ENCODE results near the gene KIAA0753.

Gene KIAA0753

DNA sequence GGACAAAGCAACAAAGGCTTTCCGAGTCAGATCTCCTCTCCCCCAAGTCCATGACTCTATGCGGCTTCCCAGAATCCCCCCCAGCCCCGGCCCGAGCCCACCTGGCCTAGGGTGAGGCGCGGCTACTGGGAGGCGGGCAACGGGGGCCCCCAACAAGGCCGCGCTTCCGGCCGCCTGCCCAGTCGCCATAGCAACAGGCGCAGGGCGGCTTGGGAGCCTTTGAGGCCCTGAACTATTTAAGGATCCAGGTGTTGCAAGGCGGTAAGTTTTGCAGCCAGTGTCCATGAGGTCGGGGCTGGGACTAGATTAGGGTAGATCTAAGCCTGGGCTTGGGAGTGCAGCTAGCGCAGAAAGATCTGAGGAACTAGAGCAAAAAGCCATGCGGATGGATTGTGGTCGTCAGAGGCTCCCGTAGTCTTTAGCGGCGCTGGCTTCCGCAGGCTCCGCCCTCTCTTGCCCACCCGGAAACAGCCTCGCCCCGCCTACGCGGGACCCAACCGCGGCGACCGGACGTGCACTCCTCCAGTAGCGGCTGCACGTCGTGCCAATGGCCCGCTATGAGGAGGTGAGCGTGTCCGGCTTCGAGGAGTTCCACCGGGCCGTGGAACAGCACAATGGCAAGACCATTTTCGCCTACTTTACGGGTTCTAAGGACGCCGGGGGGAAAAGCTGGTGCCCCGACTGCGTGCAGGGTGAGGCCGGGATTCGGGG lies at the start of gene KIAA0753, which contains the start of gene TXNDC17:
Gene KIAA0753 (minus strand): TSS at position 176 of the 711 bp plus-strand sequence. CDS start 5,608 bp downstream, outside the sequence.
Gene TXNDC17 (plus strand): TSS at position 525 of the 711 bp plus-strand sequence. CDS start 23 bp downstream, at position 548.
- DNase-seq, result peak; percentile 98

DNA sequence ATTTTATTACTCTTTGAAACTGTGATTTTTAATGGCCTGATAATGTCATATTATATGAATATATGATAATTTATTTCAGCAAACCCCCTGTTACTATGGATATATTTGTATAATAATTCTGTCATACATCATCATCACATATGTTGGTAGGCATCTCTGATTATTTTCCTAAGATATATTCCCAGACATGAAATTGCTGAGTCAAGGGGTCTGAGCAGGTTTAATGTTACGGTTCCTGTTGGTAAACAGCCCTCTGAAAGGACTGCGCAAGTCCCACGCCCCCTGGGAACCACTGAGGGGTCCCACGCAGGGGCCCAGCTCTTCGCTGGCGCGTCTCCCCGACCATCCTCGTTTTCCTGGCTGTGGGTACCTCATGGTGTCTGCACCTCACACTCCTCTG lies 48.4 kb upstream of the KIAA0753 start:
- no peak for DNase-seq

DNA sequence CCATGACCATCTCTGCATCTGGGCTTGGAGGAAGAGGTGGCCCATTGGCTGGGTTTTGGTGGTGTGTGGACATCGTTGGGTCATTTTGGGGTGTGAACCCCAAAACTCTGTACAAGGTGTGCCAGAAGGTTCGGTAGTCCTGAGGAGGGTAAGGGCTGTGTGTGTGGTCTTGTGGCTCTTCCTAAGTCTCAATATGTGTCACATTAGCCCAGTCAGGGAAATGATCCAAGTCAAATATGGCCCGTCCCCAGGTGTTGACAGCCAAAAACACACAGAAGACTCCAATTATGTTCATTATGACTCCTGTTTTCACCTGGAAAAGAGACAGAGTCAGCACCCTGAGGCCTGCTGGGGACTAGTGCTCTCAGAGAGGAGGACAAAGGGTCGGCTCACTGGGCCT lies 45.5 kb upstream of the KIAA0753 start:
- DNase-seq, result no peak

DNA sequence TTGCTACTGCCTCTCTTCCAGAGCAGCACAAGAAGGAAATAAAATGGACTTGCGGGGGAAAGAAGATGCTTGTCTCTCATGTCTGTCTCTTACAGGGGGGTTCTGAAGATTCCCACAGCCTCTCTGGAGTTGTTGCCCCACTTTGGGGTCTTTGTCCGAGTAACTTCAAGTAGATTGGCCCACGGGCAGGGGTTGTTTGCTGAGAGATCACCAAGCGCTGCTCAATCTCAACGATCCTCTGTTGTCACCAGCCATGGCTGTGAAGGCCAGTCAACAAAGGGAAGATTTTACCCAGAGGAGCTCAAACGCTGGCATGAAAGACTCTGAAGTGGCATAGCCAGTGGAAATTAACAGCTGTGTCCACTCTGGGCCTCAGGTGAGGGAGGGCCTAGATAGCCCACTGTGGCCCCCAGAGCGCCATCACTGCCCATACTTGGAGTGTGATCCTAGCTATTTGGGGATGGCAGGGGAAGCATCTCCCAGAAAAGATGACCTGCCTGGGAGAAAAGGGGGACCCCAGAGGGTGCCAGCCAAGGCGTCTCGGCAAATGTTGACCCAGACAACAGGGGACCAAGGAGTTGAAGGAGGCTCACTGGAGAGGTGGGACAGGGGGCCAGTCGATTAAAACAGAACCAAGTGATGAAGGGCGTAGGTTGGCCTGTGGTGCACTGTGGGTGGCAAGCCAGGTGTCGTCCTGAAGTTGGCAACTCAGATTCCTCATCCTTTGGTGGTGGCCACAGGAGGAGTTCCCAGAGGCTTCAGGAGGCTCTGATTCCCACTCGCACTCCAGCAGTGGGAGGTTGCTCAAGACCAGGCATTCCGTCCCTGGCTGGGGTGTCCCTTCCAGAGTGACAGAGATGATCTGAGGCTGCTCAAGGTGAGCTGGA lies 44.6 kb upstream of the KIAA0753 start:
- no peak for DNase-seq

DNA sequence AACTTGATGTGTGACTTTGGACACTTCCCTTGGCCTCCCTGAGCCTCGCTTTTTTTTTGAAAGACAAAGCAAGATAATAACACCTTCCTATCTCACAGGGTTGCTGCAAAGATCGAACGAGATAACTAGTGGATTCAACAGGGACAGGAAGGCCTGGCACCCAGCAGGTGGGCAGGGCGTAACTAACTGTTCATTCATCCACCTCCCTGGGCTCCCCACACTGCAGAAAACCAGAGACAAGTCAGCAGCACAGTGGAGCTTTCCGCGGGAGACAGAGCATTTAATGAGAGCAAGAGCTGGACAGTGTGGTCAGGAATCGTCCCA lies 43.9 kb upstream of the KIAA0753 start:
- no peak for DNase-seq

- DNase-seq, result no peak
These were observed 43.4 kb upstream of the KIAA0753 start for GRCh38 chr17:6683730-6684459.

DNA sequence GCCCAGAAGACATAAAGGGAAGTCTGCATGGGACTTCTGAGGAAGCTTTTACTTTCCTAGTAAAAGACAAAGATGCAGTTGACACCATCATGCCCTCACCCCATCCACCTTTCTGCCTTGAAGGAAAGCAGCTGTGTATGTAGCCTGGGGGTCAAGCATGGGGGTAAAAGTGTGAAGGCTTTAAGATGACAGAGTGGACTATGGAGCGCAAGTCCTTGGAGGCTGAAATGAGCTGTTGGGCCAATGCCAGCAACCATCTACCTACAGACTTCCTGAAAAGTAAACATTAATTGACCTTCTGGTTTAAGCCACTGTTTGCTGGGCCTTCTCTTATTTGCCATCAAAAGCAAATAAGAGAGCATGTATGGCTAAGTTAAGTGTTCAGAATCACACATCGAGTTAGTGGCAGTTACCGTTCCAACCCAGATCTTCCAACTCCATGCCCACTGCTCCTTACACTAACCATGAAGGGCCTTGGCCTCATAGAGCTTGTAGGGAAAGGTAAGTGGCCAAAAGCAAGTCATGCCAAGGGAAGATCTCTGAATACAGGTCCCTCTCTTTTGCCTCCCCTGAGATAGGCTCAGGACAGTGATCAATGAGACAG lies 42.7 kb upstream of the KIAA0753 start:
- DNase-seq, result peak; percentile 45

DNA sequence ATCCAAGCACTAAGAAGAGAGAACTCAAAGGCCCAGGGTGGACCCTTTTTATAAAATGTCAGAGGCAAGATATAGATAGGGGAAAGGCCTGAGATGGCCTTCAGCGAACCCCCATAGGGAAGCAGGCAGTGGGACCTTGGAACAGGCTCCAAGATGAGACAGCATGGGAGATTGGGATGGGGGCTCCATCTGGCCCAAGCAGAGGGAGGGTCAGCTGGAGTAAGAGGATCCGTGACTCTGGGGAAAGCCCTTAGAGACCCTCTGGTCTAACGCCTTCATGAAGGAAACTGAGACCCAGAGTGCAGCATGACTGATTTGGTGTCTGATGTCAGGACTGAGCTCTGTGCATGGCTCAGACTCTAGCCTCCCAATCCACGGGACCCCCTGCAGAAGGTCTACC lies 41.8 kb upstream of the KIAA0753 start:
- DNase-seq, result no peak

GRCh38 chr17:6681671-6682070 lies 41.2 kb upstream of the KIAA0753 start:
- DNase-seq, result no peak

DNA sequence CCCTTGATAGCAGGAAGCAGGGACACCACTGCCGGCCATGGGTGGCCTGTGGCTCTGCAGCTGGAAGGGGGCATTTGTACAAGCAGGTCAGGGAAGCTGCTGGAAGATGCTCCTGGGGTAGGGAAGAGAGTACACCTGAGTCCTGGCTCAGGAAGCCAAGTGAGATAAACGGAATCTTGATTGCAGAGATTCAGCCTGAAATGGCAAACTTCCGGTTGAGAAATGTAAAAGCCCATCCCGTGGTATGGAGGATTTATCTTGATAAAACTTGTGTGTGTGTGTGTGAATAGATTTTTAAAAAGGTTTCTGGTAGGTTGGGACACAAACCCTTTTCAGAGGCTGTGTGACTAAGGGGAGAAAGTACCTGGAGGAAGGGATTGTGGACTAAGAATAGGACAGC lies 40.7 kb upstream of the KIAA0753 start:
- DNase-seq, result no peak

- DNase-seq, result no peak
These were observed 38.7 kb upstream of the KIAA0753 start for GRCh38 chr17:6679241-6679640.

GRCh38 chr17:6677946-6678345 lies 37.4 kb upstream of the KIAA0753 start:
- DNase-seq, result no peak

DNA sequence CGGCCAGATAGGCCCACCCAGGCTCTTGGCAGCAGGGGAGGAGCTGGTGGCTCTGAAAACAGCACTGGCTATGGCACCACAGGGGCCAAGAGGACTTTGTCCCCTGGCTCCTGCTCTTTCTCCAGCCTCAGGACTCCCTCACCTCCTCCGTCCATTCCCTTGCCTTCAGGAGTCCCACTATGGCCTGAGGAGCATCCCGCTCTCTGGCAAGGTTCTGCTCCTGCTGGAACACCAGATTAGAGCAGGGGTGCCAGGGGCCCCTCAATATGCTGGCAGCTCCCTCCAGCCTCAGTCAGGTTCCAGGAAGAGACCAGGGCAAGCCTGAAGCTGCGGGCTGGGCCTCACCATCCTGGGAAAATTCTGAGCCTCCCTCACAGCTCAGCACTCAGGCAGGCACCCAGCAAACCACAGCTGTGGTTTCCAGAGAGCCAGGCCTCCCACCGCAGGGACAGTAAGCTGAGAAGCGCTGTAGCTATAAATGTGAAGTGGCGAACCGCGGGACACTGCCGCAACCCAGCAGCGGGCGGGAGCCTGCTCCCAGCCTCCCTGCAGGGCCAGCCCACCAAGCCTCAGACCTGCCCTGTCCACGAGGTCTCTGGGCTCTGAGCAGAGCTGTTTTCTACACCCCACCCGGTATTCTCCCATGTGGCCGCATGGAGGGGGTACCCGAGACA lies 36.8 kb upstream of the KIAA0753 start:
- DNase-seq, result no peak

DNA sequence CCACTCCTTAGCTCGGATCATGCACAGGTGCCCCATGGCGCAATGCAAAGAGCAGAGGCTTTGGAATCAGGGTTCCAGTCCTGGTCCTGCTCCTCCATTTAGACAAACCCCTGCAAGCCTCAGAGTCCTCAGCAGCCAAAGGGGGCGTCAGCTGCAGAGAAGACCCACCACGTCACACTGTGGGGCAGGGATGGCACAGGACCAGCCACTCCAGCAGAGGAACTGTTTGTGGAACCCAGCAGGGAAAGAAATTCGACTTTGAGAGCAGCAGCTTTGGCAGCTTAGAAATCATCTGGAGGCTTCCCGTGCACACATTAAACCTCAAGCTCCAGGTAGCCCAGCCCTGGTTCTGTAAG lies 36.3 kb upstream of the KIAA0753 start:
- no peak for DNase-seq

DNA sequence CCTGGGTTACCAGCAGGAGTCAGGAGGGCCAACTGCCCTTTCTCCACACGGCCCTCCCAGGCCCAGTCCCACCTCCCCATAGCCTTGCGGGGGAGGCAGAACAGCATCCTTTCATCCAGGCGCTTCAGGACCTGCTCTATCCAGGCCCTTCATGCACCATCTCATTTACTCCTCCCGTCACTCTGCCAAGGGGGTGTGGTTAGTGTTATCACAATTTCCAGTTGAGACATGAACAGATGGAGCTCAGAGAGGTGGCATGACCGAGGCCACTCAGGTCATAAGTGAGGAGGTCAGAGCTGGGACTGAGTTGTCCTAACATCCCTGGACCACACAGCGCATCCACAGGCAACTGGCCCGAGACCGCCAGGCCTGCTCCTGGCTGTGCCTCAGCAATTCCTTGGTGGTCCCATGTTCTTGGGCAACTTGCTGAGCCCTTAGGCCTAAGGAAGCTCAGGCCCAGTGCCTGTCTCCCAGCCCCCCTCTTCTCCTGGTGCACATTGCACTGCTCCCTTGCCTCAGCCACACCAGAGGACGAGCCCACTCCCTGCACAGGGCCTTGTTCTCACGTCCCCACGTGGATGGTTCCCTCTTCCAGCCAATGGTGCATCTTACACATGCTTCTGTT lies 34.8 kb upstream of the KIAA0753 start:
- no peak for DNase-seq

- DNase-seq, result no peak
These were observed 34.1 kb upstream of the KIAA0753 start for GRCh38 chr17:6674586-6674985.

DNA sequence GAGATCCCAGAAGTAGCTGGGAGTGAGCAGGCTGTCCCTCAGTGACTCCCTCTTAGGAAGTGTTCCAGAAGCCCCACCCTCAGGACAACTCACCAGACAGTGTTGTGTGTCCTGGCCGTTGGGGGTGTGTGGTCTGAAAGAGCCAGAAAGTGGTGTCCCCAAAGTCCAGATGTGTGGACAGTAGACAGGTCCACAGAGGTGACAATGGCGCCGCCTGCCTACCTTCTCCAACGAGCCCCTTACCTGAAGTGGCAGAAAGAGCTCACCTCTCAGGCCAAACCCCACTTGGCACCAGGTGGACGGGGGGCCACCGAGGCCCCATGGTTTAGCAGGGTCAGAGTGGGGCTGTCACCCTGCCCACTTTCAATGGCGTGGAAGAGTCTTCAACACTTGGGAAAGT lies 30.9 kb upstream of the KIAA0753 start:
- no peak for DNase-seq

GRCh38 chr17:6670999-6671398 lies 30.5 kb upstream of the KIAA0753 start:
- DNase-seq, result no peak

DNA sequence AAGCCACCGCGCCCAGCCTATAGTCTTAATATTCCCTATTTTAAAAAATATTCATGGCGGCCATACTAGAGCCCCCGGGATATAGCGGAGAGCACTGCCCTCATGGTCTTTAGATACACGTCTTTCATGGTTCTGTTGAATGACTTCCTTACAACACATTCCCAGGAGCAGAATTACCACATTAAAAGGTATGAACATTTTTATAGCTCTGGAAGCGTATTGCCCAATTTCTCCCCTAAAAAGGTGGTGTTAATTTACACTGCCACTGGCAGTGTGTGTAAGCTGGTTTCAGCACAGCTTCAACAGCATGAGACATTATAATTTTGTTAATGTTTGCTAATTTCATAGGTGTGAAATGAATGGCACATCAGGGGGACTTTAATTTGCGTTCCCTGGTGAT lies 30.1 kb upstream of the KIAA0753 start:
- no peak for DNase-seq

GRCh38 chr17:6669479-6670212 lies 29.1 kb upstream of the KIAA0753 start:
- DNase-seq, result peak; percentile 28

DNA sequence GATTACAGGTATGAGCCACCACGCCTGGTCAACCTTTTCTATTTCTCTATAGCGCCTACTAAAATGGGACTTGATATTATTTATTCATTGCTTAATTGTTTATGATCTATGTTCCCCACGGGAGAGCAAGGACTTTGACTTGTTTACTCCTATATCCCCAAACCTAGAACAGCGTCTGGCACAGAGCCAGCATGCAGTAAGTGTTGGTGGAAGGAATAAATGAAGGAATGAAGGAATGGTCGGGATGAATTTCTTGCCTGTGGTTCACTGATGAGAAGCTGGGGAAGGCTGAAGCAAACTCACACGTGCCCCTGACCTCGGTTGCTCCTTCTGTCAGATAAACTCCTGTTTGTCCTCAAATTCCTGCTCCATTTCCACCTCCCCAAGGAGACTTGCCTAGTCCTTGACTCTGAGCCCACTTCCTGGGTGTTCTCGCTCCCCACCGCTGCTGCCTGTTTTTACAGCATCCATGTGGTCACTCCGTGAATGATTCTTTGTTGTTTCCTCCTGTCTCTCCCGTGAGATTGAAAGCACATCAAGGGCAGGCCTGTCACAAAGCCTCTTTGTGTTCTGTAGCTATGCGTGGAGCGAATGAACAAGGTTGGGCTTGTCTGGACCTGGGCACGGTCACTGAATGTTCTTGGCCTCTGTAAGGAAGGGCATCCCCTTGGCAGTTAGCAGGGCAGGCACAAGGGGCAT lies 28.4 kb upstream of the KIAA0753 start:
- DNase-seq, result no peak
